ENCODE results near the gene TGM4.
A peak's percentile ranks its signal among the peaks of the same experiment; 100 is the strongest.
"Not testable (repeated sequence)": the region's sequence is repeated elsewhere in the genome, so short reads cannot be mapped to it uniquely, and the experiment has no call there.

Gene TGM4

GRCh38 chr3:44874308-44874707 is at the start of gene TGM4:
Gene TGM4 (plus strand): TSS chr3:44874608. CDS start chr3:44874679, 71 bp downstream.
- DNase-seq (ENCODE audit: low spot score) = no peak

DNA sequence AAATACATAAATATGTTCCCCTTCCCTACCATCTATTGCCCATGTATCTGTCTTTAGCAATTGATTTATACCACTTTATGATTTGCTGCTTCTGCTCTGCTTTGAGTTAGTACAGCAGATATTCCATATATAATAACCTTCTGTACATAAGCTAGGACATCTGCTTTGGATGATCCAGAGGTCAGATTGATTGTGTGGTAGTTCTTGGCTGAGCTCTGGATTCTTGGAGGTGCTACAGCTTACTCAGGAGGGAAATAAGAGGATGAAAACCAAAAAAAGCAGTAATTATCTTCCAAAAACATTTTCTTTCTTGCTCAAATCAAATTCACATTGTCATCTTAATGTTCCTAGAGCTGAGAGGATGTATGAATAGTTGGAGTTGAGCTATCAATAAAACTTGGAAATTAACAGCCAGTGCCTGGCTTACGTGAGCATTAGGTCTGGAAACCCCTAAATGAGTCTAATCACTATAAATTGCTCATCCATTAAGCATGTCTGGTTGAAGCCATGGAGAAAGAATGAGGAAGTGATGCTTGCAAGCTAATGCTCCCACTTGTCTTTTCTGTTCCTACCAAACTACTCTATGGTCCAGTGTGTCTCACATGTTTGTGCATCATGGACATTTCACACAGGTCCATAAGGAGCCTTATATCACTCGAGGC is 49.0 kb upstream of the TGM4 start:
- DNase-seq (ENCODE audit: low spot score) = peak; percentile 59

DNA sequence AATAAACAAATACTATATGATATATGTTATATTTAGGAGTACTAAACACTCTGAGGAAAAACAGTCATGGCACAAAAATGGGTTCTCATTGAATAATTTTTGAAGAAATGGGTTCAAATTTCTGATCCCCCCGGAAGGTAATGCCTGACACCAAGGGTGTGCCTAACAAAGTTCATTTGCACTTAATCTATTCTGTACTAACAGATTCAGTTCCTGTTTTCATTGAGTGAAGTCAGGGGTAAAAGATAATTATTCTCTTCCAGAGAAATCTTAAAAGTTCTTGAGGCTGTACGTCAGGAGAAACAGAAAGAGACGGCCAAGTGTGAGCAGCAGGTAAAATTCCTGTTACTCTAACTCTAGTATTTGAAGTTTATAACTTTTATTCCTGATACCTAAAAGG is 47.2 kb upstream of the TGM4 start:
- DNase-seq (ENCODE audit: low spot score) = no peak

GRCh38 chr3:44831232-44831631 is 43.2 kb upstream of the TGM4 start:
- no peak for DNase-seq (ENCODE audit: low spot score)

DNA sequence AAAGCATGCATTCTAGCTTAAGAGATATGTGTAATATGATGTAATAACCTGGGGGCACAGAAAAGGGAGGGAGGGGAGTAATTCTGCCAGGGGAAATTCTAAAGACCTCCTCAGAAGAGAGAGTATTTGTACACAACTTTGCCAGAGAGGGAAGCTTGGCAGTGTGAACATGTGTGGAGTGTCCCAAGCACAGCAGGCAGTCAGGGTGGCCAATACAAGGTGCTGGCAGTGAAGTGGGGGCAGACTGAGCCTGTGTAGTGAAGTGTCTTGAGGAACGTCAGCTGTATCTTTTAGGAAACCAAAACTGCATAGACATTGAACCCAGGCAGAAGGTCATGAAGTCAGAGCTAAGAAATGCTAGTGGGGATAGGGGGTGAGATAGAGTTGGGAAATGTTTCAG is 42.4 kb upstream of the TGM4 start:
- DNase-seq (ENCODE audit: low spot score) = no peak

DNA sequence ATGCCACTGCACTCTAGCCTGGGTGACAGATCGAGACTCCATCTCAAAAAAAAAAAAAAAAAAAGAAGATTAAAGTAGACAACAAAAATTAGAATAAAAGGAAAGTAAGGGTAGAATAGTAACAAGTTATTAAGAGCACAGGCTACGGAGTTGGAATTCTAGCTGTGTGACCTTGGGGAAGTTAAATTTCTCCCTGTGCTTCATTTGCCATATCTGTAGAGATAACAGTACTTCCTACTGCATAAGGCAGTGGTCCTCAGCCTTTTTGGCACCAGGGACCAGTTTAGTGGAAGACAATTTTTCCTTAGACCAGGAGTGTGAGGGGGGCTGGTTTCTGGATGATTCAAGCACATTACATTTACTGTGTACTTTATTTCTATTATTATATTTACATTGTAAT is 41.4 kb upstream of the TGM4 start:
- DNase-seq (ENCODE audit: low spot score) = no peak

- no peak for DNase-seq (ENCODE audit: low spot score)
Measured at GRCh38 chr3:44833394-44833793, 41.0 kb upstream of the TGM4 start.

DNA sequence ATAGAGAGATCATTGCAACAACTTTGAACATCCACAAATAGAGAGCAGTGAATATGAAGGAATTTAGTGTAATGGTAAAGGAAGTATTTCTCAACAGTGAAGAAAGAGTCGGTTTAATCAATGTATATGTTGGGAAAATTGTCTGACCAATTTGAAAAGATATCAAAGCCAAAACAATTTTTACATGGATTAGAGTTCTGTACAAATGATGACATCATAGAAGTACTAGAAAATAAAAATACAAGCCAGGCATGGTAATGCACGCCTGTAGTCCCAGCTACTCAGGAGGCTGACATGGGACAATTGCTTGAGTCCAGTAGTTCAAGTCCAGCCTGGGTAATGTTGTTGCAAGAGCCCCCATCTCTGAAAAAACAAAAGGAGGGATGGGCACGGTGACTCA is 38.7 kb upstream of the TGM4 start:
- no peak for DNase-seq (ENCODE audit: low spot score)

DNA sequence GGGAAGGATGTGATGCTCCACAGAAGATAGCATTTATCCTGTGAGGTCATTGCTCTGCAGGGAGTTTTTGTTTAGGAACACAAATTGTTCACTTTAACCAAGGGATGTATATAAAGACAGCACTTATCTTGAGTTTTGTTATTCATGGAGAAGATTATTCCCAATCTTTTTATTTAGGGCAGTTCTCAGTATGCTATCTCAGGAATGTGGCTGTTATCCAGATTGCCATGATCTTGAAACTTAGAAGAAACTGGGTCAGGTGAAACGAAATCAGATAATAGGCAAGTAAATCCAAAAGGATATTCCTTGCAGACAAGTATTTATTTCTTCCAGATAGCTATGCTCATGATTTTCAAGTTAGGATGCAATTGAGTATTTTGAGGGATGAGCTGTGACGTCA is 32.0 kb upstream of the TGM4 start:
- no peak for DNase-seq (ENCODE audit: low spot score)

DNA sequence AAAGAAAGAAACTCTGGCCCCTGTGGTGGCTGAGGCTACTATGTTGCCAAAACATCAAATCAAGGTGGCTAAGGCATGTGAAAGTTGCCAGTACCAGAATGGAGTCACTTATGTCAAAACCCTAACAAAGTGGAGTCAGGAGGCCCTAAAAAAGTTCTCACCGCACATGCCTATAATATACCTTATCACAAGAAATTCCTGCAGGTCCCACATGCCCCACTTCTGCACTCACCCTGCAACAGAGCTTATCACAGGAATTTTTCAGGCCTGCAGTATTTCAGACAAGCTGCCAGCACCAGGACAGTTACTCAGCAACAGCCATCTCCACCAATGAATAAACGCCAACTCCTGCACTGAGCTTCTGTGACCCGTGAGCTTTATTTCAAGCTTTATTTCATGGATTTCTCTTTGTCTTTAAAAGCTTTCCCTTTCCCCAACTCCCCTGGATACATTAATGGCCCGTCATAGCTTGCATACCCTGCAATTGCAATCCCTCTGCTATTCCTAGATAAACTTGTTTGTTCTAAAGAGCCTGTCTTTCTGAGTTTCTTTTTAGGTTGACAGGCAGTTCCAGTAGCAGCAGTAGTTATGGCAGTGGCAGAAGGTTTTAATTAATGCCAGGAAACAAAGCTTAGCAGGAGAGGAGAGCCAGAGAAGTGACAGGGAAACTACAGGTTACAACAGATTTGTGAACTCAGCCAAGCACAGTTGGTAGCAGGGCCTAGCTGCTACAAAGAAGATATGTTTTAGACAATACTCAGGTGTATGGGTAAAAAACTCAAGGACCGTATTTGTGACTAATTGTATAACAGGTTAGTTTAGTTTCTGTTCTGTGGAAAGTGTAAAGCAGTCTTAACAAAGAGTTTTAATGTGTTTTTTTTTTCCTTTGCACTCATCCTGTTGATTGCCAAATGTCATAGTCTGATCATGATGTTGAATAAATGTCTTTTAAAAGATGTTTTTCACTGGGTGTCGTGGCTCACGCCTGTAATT is 28.6 kb upstream of the TGM4 start:
- DNase-seq (ENCODE audit: low spot score) = peak; percentile 20

GRCh38 chr3:44848634-44849033 is 25.8 kb upstream of the TGM4 start:
- no peak for DNase-seq (ENCODE audit: low spot score)

DNA sequence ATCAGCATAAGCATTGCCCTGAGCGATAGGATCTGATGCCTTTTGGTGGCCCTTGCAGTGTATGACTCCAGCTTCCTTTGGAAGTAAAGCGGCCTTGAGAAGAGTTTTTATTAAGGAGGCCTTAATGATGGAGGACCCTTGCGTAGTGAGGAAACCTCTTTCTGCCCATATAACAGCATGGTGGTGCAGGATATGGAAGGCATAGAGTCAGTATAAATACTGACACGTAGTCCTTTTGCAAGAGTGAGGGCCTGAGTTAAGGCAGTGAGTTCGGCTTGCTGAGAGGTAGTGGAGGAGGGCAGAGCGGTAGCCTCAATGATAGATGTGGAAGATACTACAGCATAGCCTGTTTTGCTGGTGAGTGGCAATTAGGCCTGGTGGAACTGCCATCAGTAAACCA is 17.7 kb upstream of the TGM4 start:
- DNase-seq (ENCODE audit: low spot score) = not testable (repeated sequence)

DNA sequence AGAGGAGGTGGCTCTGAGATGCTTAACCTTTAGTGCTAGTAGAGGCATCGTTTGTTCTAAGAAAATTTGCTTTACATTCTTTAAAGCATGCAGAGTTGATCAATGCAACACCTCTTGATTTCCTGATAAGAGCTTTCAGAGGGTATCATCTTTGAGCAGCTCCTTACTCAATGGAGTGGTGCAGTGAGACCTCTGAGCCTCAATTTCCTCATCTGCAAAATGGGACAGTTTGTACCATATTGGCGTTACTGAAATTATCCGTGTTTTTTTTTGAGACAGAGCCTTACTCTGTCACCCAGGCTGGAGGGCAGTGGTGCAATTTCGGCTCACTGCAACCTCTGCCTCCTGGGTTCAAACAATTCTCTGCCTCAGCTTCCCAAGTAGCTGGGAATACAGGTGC is 14.3 kb upstream of the TGM4 start:
- no peak for DNase-seq (ENCODE audit: low spot score)

DNA sequence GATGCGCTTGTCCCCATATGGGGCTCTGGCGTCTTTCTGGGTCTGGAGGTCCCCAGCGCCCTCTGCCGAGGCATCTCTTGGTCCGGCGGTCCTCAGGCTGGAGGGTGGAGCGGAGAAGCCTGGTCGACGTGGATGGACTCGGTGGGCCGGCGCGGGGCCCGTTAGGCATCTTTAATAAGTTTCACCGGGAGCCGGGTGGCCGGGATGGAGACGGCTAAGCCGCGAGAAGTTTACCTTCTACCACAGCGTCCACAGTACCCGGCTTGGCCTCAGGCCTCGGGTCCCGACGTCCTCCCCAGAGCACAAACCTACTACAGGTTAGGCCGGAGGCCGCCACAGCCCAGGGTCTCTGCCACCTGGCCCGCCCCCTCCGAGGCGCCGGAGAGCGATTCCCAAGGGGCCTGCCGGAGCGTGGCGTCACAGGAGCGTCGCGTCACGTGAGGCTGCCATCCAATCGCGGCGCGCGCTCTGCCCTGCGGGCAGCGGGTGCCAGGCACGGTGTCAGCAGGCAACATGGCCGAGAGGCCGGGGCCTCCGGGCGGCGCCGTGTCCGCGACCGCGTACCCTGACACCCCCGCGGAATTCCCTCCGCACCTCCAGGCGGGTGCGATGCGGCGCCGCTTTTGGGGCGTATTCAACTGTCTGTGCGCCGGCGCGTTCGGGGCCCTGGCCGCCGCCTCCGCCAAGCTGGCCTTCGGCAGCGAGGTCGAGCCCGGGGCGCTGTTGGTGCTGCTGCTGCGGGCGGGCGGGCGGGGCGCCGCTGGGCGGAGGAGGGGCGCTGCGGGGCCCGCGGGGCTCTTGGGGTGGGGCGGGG is 12.8 kb upstream of the TGM4 start, which contains the start of gene TMEM42:
Gene TMEM42, plus strand, starts transcription at position 501 of the 814 bp plus-strand sequence. Its CDS starts 13 bp downstream, at position 514.
- peak; percentile 99 for DNase-seq (ENCODE audit: low spot score)

DNA sequence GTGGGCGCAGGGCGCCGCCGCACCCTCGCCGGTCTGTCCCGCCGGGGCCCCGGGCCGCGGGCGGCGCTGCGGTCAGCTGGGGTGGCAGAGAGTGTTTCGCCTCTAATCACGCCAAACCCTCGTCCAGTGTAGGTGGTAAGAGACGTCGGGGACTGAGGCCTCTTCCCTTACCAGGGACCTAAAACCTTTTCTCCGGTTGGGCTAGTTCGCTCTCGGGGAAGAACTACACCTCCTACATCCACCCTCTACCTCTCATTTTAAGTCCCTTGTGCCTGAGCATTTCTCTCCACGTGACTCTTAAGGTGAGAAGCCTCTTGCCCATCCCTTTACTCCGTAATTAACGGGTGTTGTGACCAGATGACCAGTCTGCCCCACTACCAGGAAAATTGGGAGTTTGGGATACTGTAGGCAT is 12.2 kb upstream of the TGM4 start:
- no peak for DNase-seq (ENCODE audit: low spot score)

GRCh38 chr3:44865272-44866035 is 9.0 kb upstream of the TGM4 start:
- DNase-seq (ENCODE audit: low spot score) = no peak

DNA sequence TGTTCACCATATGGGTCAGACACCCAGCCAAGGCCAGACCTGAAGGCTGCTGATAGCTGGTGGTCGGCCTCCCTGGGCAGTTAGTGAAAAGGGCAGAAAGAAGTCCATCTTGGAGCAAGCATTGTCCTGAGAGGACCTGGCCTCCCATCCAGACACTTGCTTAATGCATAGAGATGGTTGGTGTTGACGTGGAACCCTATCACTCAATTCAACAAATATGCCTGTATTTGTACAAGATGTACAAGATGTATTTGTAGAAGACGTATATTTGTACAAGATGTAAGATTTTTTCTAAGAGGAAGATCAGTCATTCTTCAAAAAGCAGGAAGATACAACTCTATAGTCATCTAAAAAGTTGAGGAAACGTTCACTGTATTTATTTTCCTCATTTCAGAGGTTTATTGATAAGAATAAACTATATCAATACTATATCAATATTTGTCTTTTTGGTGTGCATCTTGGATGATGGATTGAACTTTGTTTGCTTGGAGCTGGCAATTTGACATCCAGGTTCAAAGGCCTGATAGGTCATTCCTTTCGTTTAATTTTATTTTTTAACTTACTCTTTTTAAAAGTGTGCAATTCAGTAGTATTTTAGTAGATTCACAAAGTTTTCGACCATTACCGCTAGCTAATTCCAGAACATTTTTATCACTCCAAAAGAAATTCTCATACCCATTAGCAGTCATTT is 6.8 kb upstream of the TGM4 start:
- DNase-seq (ENCODE audit: low spot score) = no peak

GRCh38 chr3:44870375-44871061 is 3.9 kb upstream of the TGM4 start:
- no peak for DNase-seq (ENCODE audit: low spot score)

DNA sequence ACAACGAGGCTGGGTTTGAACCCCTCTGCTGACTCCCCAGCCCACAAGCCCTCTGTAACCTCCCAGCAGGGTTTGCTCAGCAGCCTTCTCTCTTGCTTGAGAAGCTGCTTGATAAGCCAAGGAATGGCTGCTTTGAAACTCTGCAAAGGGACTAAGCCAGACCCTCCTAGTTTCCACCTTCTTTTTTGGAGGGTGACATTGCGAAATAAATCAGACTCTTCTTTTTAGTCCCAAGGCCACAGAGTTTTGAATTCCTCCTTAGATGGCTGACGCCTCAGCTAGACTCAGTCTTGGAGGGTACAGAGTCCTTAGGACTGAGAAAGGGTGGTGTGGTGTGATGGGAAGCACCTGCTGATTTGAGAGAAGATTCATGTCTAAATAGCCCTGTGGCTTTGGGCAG is 1.2 kb downstream of the TGM4 start:
- no peak for DNase-seq (ENCODE audit: low spot score)

DNA sequence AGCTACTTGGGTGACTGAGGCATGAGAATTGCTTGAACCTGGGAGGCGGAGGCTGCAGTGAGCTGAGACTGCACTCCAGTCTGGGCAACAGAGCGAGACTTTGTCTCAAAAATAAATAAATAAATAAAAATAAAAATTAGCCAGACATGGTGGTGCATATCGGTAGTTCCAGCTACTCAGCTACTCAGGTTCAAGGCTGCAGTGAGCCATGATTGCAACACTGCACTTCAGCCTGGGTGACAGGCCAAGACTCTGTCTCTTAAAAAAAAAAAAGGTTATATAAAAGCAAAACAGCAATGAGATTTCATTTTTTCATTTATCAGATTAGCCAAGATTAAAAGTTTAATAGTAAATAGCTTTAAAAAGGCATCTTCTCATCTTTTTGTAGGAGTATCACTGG is 2.9 kb downstream of the TGM4 start:
- DNase-seq (ENCODE audit: low spot score) = no peak

All from AG08395 (cell line).